Nephron progenitor cell (in vitro differentiated cells): Measurements from ENCODE around the gene KCNJ6.

Experiments
- DNase-seq: peaks from one replicate; pipeline ENCODE4 v3.0.0; 2021
- H3K27ac Mint-ChIP-seq: 2 replicates; pipeline ENCODE4 v1.8.0; 2021; ENCODE audit warnings: mild to moderate bottlenecking, moderate library complexity, mixed read lengths
- H3K27me3 Mint-ChIP-seq: 2 replicates; pipeline ENCODE4 v1.8.0; 2021; ENCODE audit warnings: mild to moderate bottlenecking, low read depth, mixed read lengths; ENCODE audit not compliant: poor library complexity
- H3K36me3 Mint-ChIP-seq: 2 replicates; pipeline ENCODE4 v1.8.0; 2021; ENCODE audit warnings: low read depth, mixed read lengths
- H3K4me1 Mint-ChIP-seq: 2 replicates; pipeline ENCODE4 v1.8.0; 2021; ENCODE audit warnings: mixed read lengths
- H3K4me3 Mint-ChIP-seq: 2 replicates; pipeline ENCODE4 v1.8.0; 2021; ENCODE audit warnings: mild to moderate bottlenecking, moderate library complexity, mixed read lengths
- H3K9me3 Mint-ChIP-seq: 2 replicates; pipeline ENCODE4 v1.8.0; 2021; ENCODE audit warnings: mild to moderate bottlenecking, moderate library complexity, mixed read lengths
- TF ChIP-seq, protein P1 (sequence below): fragments of 200-600 bp; sonication (generic); IDR thresholded peaks from 2 replicates; pipeline ENCODE4 v1.5.0; 2021; ENCODE audit warnings: antibody characterized with exemption

Gene KCNJ6

DNA sequence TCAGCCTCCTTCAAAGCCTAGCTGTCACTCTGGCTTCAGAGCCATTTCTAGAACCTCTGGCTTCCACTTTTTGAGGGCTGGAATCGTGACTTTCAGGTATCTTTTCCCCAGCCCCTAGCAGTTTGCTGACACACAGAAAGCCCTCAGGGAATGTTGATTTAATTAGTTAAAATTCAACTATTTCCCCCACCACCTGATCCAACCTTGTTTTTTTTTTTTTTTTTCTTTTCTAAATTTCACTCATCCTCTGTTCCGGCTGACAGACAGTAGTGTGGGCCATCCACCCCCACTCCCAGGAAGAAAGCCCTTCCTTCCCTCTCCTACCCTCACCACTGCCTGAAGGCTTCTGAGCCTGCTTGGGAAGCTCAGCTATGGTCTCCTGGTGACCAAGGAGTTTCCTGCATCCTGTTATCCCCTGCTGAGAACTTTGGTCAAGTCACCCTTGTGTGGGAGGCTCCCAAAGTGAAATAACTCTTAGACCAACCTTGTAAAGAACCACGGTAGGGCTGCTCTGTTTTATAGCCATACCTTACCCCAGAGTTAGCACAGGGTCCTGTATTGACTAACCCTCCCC, 29.4 kb downstream of the KCNJ6 start:
- Mint-ChIP-seq H3K36me3 (no peaks in the 10 kb centered on the region), H3K4me3 (no peak overlapping the region), H3K9me3 (peaks cover 4% of the 10 kb centered on the region), H3K27ac (no peak overlapping the region), H3K27me3 (peaks cover 24% of the 10 kb centered on the region), H3K4me1 (no peaks in the 10 kb centered on the region)
- TF ChIP-seq, protein P1, sequence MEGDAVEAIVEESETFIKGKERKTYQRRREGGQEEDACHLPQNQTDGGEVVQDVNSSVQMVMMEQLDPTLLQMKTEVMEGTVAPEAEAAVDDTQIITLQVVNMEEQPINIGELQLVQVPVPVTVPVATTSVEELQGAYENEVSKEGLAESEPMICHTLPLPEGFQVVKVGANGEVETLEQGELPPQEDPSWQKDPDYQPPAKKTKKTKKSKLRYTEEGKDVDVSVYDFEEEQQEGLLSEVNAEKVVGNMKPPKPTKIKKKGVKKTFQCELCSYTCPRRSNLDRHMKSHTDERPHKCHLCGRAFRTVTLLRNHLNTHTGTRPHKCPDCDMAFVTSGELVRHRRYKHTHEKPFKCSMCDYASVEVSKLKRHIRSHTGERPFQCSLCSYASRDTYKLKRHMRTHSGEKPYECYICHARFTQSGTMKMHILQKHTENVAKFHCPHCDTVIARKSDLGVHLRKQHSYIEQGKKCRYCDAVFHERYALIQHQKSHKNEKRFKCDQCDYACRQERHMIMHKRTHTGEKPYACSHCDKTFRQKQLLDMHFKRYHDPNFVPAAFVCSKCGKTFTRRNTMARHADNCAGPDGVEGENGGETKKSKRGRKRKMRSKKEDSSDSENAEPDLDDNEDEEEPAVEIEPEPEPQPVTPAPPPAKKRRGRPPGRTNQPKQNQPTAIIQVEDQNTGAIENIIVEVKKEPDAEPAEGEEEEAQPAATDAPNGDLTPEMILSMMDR, result no peak
- DNase-seq, result no peak

DNA sequence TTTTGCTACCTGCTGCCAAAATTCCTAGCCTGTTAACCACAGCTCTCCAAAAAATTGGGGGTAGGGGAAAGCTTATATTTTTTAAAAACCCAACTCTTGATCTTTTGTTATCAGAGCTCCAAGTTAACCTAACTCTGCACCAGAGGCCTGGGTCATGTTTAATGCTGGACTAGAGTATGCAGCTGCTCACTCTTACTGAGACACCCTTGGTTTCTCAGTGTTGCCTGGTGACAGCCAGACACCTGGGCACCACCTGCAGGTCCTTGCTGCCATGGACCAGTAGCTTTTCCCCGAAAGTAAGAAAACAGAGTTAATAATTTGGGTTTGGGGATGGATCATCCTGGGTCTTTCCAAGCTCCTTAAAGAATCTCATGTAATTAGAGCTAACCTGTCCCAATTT, 30.1 kb downstream of the KCNJ6 start:
- H3K36me3 Mint-ChIP-seq, result no peaks in the 10 kb centered on the region
- H3K27ac Mint-ChIP-seq, result no peak overlapping the region
- H3K4me1 Mint-ChIP-seq, result no peaks in the 10 kb centered on the region
- TF ChIP-seq, protein P1, result no peak
- DNase-seq, result no peak
- H3K9me3 Mint-ChIP-seq, result peaks cover 4% of the 10 kb centered on the region
- no peak overlapping the region for H3K4me3 Mint-ChIP-seq
- peaks cover 23% of the 10 kb centered on the region for H3K27me3 Mint-ChIP-seq

DNA sequence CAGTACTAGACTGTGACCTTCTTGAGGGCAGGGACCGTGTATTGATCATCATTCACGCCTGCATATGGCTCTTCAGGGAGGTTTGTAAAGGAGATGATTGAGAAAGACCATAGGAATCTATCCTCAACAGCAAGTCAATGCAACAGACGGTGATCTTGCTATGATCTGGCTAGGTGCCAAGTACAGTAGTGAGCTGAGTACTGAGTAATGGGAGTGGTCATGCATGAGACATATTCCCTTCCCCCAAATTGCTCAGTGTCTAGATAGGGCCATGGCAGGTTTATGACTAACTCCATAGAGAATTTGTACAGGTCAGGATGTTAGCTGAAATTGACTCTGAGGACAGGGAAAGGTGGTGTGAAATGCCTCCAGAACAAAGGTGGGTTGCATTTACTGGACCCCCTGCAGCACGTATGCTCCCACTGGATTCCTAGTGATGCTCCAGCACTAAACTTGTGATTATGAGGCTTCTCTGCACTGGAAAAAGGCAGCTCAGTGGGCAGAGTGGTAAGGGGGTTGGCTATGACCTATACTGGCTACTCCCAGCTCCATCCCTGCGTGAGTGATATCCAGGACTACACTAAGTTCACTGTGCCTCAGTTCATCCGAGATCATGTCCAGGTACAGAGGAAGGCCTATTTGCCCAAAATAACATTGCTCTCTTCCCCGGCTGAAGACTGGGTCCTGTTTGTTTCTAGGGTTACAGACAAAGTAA, 37.2 kb downstream of the KCNJ6 start:
- Mint-ChIP-seq H3K36me3 (no peaks in the 10 kb centered on the region), H3K4me3 (no peak overlapping the region), H3K4me1 (no peaks in the 10 kb centered on the region), H3K27ac (no peak overlapping the region), H3K27me3 (peaks cover 16% of the 10 kb centered on the region), H3K9me3 (no peaks in the 10 kb centered on the region)
- no peak for DNase-seq
- TF ChIP-seq, protein P1, result no peak

DNA sequence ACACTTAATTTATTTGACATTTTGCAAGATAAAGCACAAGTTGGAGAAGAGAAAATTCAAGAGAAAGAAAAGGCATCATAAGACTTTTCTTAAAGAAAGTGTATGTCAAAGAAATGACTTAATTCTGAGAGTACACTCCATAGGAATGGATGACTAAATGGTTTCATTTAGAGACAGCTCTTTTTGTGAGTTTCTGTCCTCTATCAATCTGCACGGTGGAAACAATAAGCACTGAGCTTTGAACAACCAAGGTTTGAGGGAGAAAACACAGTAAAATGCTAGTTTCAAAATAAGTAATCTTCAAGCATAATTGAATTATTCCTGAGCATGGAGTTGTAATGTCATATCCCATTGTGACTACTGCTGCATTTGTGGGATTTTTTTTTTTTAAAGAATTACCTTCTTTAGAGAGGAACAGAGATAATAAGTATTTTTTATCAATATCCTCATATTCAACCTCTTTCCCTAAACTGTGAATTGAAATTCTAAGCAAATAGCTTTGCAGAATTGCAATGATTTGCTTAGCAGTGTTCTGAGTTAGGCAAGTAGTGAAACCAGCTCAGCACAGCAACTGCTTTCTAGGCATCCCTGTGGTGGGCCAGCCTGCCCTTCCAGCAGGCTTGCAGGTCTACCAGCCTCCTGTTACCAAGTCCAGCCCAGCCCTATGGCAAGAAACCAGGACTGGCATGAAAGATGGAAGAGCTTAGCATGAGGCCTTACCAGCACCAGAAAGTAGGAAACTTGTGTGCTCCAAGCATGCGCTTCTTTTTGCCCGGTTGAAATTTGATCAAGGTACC, 38.2 kb downstream of the KCNJ6 start:
- peaks cover 14% of the 10 kb centered on the region for H3K27me3 Mint-ChIP-seq
- H3K9me3 Mint-ChIP-seq, result no peaks in the 10 kb centered on the region
- TF ChIP-seq, protein P1, result no peak
- no peaks in the 10 kb centered on the region for H3K36me3 Mint-ChIP-seq
- no peaks in the 10 kb centered on the region for H3K4me1 Mint-ChIP-seq
- DNase-seq, result no peak
- no peak overlapping the region for H3K4me3 Mint-ChIP-seq
- no peak overlapping the region for H3K27ac Mint-ChIP-seq

DNA sequence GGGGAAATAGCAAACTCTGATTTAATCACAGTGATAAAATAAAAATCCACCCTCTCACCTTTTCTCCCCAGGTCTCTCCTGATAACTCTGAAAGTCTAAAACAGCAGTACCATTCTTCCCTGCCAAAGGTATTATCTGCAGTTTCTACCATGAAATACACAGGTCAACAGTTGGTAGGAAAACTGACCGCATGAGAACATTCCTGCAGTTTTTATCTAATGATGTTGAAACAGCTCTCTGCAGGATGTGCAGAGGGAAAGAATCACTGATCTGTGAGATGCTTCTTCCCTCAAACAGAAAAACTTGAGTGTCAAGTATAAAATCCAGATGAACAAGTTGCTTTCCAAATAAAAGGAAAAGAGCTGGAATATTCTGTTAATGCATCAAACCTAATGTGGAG, 39.1 kb downstream of the KCNJ6 start:
- TF ChIP-seq, protein P1, result no peak
- Mint-ChIP-seq H3K36me3 (no peaks in the 10 kb centered on the region), H3K9me3 (no peaks in the 10 kb centered on the region), H3K27ac (no peak overlapping the region), H3K27me3 (peaks cover 14% of the 10 kb centered on the region), H3K4me3 (no peak overlapping the region), H3K4me1 (no peaks in the 10 kb centered on the region)
- no peak for DNase-seq
